ENCODE measurements around the gene ACVR1.

Gene ACVR1

DNA sequence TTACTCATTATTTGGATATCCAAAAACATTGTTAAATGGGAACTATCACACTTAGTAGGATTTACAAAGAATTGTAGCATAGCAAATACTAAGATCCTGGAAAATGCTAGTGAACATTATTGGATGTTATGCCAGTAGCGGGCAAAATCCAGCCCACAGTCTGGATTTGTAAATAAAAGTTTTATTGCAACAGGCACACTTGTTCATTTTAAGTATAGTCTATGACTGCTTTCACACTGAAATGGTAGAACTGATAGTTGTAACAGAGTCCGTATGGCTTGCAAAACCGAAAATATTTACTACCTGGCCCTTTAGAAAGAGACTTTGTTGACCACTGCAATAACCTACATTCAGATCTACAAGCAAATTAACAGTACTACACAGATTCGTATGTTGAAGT lies 53.6 kb downstream of the ACVR1 start:
- DNase-seq: no peak

DNA sequence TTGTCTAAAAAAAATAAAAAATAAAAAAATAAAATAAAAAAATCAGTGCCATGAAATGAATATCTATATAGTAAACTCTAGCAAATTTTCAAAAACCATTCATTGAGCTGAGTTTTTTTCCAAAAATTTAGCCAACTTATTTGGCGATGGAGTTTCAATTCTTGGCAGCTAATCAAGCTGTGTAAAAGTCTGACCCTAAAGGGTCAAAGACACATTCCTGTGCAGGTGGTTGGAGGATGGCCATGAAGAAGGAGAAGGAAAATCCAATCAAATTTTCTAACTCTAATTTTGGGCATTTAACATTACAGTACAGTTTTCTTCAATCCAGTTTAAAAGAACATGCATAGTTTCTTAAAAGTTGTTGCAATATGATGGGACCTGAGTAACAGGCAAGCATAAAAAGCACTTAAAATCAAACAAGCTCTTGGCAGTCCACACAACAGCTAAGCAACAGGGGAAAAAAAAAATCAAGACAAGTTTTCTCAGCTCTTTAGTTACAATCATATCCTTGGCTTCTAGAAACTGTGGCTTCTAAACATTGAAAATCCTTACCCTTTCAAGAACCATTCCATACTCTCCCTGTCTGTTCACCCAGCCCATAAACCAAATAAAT lies 54.5 kb downstream of the ACVR1 start:
- DNase-seq: no peak

DNA sequence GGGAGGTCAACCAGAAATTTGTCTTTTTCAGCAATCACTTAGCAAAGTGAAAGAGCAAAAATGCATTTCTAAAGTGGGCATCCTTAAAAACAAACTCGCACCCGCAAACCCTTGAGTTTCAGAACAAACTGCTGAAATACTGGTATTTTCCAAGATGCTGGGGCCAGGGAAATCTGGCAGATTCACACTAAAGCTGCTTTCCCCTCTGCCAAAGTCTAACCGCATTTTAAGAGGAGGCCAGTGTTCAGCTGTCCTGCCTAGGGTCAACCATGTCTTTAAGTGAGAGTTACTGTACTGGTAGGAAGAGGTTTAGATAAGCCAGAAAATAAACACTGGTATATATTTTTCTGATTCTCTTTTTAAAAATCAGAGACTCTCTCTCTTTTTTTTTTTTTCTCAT lies 55.9 kb downstream of the ACVR1 start:
- DNase-seq: no peak

DNA sequence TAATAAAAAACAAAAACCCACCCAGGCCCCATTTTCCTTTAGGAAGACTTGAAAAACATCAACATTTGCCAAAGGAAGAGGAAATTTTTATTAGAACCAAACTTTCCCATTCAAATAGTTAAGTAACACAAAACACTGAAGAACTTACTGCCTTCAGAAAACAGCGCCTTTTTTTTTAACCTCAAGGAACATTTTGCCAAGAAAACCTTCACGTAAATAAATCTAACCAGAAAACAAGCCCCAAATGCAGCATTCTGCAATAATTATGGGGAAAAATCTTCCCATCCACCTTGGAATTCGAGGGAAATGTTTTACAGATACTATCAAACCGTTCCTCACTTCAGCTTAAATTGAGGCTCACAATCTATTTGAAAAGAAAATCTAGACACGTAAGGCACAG lies 56.4 kb downstream of the ACVR1 start:
- no peak for DNase-seq

DNA sequence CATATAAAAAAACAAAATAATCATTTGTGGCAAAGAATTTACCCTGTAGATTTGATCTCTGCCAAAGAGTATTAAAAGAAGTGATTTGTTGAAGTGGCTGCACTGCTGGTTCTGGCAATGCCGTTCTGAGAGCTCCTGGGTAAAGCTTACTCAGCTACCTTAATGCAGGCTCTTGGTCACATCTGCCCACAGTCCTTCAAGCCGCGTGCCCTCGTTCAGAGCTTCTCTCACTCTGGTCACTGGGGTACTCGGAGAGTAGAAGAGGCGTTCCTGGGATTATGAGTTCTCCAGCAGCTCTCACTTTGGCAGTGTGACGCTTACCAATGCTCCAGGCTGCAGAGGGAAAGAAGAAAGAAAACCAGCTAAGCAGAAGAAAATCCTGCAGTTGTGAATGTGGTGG lies 57.9 kb downstream of the ACVR1 start:
- no peak for DNase-seq

DNA sequence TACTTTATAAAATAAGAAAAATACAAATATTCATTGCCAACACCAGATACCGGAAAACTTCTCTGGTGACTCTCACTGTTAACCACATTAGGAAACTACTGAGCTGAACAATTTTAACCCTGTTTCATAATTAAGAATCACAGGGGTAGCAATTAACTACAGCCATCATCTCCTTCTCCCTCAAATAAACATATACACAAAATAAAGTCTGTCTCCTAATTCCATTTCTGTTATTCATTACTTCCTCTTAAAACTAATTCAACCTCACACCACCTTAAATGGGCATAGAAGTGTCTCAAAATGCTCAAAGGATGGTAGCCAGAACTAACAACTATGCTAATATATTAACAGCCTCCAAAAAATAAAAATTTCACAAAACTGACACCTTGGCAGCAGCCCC lies 60.7 kb downstream of the ACVR1 start:
- no peak for DNase-seq

DNA sequence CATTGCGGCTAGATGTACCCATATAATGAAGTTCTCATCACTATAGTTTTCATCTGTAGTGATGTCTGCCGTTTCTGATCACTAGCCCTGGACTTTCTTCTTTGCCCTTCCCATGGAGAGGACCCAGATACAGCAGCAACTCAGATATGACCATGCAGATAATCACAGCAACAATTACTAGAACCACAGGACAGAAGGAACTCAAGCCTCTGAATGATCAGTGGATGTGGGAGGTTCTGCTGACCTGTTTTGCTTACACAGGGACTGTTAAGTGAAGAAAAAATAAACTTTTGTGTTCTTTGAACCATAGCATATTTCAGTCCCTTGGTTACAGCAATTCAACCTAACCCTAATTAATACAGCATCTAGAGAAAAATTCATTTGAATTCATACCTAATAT lies 62.7 kb downstream of the ACVR1 start:
- DNase-seq: no peak

DNA sequence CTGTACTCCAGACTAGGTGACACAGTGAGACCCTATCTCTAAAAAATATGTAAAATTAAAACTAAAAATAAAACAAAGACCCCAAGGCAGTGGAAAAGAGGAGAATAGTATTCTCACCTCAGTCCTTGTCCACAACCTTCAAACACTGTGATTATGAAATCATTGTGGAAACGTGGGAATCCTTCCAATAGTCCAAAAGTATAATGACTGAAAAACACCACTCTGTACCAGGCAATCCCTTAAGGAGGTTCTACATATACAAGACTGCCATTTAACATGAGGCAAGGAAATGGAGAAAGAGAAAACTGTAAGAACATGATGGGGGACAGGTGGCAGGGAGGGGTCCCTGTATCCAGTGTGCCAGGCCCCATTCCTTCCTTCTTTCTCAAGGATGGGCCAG lies 66.1 kb downstream of the ACVR1 start:
- no peak for DNase-seq

DNA sequence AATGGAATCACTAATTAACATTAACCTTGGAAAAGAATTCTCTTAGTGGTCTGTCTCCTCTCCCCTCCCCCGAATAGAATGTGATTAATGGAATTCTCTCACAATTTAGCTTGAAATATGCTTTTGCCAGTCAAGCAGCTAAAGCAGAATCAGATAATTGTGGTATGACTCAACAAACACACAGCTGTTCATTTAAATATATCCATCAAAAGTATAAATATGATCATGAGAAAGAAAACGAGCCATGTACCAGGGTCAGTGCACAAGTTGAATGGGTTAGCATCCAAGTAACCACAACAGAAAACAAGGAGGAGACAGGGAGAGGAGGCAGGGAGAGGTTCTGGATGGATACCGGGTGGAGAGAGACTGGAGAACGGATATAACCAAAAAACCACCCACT lies 66.9 kb downstream of the ACVR1 start:
- DNase-seq: no peak

DNA sequence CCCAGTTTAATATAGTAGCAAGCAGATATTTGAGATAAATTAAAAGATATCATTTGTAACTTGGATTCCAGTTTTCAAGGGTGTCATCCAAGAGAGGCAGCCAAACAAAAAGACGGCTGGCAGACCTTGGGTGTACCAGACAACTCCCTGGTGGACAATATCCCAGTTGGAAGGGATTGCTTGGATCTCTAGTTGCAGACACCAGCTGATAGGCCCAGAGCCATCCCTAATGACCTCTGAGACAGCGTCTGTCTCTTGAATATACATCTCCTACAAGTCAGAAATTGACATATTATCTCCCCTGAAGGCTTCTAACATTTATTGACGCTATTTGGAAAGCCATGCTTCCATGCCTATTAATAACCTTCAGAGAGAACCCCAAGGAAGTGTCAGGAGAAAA lies 67.7 kb downstream of the ACVR1 start:
- DNase-seq: no peak

DNA sequence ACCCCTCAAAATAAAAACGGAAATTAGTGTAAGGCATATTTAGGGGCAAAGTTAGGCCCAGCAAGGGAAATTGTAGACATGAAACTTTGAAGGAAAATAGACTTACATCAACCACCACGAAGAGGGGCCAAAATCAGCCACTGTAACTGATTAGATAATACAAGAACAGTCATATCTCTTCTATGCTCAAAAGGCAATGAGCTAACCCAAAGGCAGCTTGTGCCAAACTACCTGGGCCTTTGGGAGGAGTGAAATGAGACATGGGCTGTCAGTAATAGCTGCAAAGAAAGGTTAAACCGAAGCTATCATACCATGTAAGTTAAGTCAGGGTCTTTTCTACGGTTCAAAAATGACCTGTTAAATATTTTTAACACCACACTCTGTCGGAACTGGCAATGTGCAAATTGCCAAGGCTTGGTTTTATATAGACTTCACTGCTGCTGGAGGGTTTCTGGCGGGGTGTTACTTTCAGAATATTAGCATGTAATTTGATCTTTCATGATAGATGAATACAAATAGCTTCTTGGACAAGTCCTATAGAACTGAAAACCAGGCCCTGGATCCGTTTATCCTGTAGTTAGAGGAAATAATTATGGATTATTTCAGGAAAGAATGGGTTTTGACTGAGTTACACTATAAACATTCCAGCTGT lies 69.6 kb downstream of the ACVR1 start:
- DNase-seq: peak; percentile 13

DNA sequence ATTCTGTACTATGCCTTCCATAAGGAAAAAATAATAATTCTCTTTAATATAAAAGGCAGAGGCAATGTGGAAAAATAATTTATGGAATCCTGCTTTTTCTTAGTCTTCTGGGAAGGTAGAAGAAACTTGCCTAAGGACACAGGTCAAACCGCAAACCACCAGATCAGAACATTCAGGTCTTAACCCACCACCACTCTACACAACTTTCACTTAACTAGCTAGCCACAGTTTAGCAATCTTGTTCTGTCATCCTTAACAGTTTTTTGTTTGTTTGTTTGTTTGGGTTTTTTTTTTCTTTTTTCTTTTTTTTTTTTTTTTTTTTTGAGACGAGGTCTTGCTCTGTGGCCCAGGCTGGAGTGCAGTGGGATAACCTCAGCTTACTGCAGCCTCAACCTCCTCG lies 70.6 kb downstream of the ACVR1 start:
- DNase-seq: no peak

DNA sequence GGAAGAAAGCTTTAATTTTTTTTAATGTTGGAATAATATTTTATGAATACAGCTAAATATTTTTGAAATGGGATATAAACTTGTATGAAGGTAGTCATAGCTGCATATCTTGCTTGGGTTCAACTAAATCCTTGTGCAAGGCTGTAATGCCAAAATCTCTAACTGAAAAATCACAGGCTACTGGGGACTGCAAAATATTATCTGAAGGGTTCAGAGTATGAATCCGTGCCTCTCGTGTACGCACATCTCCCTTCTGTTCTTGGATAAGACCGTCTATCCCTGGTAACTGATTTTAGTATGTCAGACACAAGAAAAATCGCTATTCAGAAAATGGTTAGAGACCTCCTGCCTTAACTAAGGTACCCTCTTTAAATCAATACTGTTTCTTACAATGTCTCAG lies 71.8 kb downstream of the ACVR1 start:
- no peak for DNase-seq

DNA sequence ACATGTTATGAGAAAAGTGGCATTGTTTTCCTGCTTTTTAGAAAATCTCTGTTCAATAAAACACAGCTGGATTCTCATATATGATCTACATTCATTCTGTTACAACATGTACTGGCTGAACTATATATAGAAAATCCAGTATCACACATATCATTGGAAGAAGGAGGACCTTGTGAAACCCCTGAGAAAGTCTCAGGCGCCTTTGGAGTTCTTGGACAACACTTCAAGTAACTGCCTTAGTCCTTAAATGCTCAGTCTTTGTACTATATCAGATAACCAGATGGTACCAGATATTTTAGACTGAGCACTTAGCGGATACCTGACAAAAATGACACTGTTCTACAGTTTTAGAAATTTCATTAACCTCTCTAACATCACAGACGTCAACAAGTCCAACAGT lies 72.2 kb downstream of the ACVR1 start:
- no peak for DNase-seq

DNA sequence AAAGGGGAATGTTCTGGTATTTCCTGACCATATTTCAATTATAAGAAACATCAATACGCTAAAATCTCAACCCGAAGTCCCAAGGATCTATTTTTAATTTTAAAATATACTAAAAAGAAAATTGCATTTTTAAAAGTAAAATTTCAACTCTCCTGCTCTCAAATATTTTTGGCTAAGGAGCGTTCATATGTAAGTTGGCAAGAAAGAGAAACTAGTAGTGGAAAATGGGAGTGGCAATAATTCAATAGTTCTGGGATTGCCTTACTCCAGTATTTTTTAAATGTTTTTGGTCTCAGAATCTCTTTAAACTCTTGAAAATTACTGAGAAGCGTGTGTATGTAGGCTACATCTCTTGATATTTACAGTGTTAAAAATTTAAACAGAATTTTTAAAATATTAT lies 72.7 kb downstream of the ACVR1 start:
- no peak for DNase-seq

DNA sequence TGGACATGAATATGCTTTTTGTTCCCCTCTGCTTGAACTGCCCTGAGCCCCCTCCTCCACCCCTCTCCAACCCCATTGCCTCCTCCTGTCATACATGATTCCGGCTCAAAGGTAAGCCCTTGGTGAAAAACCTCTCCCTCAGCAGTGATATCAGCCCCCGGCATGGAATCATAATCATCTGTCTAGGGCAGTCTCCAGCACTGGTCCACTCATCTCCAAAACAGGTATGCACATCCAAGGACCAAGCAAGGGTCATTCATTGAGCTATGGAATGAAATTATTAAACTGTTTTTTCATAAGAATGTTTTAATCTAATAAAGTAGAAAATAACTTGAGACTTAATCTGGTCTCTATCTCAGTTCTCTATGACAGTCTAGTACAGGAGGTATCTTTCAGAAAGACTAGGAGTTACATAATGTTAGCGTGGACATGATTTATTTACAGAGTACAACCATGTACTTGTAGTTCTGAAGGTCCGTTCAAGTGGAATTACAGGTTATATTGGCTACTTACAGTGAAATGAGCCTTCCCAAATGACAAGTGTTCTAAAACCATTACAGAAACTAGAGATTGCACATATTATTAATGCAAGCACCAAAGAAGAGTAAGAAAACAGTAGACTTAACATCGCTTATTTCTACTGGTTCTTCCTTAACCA lies 75.2 kb downstream of the ACVR1 start:
- no peak for DNase-seq

DNA sequence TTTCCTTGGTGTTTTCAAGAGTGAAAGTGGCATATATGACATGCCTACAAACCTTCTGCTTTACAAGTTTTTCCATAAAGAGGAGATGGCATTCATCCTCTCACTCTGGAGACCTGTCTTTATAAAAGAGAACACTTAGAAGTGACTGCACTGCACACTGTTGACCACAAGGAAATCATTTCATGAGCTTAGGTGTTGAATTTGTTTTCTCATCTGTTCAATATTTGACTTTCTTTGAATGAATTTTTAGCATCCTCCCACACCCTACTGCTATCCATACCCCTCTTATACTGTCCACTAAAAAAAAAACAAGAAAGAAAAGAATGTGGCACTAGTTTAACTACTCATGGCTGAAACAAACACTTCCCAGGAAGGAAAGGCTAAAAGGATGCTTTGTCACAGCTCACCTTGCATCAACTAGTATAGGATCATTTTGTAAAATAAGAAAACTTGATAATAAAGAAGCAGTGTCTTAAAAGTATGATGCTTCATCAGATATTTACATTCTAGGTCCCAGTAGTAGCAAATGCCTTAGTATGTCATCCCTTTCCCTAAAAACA lies 83.0 kb downstream of the ACVR1 start:
- DNase-seq: no peak

DNA sequence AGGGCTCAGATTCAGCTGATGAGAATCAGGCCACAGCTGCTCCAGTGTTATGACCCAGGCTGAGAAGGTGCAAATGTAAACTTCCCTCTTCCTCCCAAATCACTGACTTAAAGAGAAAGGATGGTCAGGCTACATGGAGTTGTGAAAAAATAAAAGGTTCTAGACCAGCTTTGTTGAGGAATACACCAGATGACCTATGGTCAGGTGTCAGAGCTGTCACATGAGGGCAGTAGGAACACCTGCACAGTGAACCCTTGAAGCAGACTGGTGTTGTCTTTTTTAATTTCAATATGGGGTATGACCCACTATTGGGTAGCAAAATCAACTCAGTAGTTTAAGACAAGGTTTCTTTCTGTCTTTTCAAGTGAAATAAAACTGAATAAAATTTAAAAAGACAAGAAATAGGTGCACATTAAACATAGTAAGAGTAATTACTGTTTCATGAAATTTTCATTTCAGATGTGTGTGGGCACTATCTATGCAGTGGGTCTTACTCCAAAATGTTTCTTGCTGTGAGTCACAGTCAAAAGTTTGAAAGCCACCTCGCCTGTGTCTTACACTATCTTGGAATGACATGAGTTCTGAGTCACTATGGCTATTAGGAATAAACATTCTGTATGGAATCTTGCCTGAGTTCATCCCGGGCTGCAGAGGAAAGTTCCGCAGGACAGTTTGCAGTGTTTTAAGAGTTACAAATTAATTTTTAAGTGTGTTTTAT lies 83.6 kb downstream of the ACVR1 start:
- no peak for DNase-seq

DNA sequence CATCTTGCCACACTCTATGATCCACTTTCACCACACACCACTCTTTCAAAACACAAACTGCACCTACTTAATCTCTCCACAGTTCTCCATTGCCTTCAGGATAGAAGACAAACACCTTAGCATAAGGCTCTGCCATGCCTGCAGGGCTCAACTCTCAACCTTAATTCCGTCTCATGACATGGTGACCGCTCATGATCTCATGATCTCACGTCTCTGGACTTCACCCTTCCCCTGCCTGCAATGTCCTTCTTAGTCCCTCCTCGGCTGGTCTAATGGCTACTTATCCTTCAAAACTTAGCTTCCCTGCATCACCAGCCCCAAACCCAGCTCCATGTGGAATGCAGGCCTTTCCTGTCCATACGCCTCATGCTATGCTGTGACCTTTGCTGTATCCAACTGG lies 85.3 kb downstream of the ACVR1 start:
- no peak for DNase-seq

DNA sequence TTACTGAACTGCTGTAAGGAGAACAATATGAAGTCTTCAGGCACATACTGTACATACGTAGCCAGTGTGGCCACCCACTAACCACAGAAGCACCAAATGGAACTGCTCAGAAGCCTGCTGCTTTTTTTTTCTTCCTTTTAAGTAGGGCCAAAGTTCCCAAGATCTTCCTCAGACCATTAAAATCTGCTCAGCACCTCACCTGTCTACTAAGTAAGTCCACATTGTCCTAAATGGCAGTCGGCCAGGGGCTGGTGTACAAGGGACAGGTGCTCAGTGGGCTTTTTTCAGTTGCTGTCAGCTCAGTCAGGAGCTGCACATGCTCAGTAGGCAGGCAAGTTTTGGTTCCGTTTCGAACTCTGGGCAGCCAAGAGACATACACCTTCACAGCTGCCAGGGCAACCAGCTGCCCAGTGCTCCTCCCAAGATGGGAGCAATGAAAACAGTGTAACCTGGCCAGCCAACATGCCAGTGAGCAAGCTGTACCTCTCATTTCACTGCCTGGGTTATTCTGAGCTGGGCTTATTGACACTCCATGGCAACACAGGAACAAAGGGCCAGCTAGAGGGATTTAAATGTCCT lies 86.1 kb downstream of the ACVR1 start:
- DNase-seq: peak; percentile 69

DNA sequence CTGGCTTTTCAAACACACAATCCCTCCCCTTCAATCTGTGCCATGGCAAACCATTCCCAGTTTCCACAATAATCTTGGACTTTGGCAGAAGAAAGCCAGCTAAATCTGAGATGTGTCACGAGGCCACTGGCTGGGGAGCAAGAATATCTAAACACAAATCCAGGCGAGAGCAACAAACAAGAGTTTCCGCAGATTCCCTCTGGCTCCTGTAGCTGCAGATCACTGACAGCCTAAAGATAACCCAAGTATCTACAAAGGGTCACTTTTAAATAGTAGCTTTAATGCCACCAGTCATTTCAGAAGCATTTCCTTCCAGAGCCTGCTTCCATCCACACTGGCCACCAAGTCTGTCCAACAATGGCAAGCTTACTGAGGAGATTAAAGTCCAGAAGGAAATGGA lies 86.9 kb downstream of the ACVR1 start:
- DNase-seq: no peak

DNA sequence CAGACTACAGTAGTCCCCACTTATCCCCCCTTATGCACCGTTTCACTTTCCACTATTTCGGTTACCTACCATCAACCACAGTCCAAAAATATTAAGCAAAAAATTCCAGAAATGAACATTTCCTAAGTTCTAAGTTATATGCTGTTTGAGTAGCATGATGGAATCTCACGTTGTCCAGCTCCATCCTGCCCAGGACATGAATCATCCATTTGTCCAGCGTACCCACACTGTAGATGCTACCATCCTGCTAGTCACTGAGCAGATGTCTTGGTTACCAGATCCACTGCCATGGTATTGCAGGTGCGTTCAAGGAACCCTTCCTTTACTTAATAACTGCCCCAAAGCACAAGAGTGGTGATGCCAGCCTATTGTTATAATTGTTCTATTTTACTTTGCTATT lies 87.9 kb downstream of the ACVR1 start:
- no peak for DNase-seq

DNA sequence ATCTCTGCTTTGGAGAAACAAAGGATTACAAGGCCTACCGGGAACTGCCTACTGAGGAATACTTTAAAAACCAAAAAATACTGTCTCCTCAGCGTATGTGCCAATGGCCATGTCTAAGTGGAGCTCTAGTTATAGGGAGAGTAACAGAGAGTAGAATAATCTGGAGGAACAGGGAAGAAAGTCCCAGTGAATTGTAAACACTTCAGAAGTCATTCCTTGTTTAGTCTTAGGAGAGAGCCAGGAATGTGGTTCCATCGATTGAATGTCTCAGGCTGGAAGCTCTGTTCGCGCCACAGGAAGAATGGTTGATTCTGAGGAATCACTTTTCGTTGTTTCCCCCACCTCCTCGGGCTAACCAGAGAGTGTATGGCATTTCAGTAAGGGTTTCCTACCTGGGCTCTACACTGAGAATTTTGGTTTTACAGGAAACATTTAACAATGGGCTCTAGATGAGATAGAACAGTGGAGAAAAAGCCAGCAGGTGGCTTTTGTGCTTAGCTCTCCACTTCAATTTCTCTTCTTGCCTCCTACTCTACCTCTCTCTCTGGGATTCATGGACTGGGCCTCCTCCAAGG lies 88.7 kb downstream of the ACVR1 start:
- no peak for DNase-seq

All from NCI-H1105 treated with DMSO at 0.1 percent for 48 hours (cell line).